HG03064 (cell line): ENCODE results near the gene CREB3L1.
"Not testable (repeated sequence)": the region's sequence is repeated elsewhere in the genome, so short reads cannot be mapped to it uniquely, and the experiment has no call there.

ENCODE experiments used
- ATAC-seq: cut with Tn5 transposase; IDR thresholded peaks from one replicate; pipeline ENCODE4 v1.9.1; 2021; ENCODE audit warnings: low read depth; ENCODE audit not compliant: unreplicated experiment

Gene CREB3L1

DNA sequence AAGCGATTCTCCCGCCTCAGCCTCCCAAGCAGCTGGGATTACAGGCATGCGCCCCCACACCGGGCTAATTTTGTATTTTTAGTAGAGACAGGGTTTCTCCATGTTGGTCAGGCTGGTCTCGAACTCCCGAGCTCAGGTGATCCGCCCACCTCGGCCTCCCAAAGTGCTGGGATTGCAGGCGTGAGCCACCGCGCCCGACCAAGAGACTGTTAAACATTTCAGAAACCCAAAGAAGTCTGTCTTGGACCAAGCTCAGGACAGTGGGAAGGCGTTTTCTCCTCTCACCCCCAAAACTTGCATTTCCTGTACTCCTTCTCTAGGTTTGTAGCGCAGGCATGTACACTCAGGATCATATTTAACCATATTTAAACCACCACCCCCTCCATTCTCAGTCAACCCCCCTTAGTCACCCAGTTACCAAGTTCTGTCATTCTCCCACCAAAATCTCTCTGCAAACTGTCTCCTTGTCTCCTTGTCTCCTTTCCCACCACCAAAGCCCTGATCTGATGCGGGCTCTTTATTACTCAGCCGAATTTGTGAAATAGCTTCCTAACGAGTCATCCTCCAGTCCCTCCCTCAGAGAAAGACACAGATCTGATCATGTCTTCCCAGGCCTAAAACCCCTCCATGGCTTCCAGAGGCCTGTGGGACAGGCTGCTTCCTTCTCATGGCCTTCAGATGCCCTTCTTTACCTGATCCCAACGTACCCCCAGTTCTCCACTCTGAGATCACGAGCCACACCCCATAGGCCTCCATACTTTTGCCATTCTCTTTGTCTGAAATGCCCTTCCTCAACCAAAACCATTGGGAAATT lies 29.0 kb upstream of the CREB3L1 start:
- ATAC-seq: no peak

GRCh38 chr11:46249103-46249937 lies 28.1 kb upstream of the CREB3L1 start:
- no peak for ATAC-seq

DNA sequence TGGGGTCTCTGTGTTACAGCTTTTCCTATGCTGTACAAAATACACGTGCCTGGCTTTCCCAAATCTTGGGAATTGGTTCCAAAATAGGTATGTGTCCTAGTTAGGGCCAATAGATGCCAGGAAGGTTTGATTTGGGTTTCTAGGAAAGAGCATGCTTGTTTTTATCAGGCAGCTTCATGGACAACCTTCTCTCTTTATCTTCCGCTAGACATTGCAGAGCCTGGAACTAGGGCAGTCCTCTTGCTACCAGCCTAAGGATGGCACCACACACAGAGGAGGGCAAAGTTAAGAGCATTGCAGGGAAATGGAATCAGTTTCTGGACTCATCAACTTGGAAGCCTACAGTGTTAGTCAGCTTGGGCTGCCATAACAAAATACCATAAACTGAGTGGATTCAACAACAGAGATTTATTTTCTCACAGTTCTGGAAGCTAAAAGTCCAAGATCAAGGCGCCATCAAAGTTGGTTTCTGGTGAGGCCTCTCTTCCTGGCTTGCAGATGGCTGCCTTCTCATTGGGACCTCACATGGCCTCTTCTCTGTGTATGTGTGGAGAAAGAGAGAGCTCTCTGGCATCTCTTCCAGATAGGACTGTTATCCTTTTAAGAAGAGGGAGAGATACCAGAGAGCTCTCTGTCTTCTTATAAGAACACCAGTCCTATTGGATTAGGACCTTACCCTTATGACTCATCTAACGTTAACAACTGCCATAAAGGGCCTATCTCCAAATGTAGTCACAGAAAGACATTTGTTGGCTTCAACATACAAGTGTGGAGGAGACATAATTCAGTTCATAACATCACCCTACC lies 27.3 kb upstream of the CREB3L1 start:
- no peak for ATAC-seq

GRCh38 chr11:46250745-46251052 lies 26.8 kb upstream of the CREB3L1 start:
- no peak for ATAC-seq

DNA sequence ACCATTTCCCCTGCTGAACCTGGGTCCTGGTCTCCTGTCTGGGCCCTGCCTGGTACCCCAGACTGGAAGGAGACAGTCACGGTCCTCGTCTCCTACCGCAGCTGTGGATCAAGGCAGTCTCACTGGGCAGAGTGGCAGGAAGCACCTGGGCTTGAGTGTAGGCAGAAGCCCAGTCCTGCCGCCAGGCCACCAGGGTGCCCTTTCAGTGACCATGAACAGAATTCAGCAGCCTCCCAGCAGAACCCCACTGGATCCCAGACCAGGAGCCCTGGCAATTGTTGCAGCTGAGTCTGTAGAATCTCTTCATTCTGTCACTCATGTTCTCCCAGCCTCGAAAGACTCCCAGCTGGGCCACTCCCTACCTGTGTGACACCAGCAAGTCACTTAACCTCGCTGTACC lies 25.5 kb upstream of the CREB3L1 start:
- no peak for ATAC-seq

DNA sequence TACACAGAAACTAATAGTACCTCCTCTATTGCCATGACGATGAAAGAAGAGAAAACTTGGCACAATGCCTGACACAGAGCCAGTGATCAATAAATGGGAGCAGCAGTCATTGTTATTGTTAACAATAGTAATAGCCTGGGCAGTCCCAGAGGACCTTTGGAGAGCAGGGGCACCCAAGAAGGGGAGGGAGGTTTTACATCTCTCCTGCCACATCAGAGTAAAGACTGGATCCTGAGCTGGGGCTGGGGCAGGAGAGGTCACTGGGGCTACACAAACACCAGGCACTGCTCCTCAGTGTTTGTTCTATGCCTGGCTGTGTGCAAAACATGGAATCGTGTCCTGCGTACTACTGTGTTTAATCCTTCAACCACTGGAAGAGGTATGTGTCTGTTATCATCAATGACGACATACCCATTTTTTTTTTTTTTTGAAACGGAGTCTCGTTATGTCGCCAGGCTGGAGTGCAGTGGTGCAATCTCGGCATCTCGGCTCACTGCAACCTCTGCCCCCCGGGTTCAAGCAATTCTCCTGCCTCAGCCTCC lies 25.0 kb upstream of the CREB3L1 start:
- ATAC-seq: no peak

DNA sequence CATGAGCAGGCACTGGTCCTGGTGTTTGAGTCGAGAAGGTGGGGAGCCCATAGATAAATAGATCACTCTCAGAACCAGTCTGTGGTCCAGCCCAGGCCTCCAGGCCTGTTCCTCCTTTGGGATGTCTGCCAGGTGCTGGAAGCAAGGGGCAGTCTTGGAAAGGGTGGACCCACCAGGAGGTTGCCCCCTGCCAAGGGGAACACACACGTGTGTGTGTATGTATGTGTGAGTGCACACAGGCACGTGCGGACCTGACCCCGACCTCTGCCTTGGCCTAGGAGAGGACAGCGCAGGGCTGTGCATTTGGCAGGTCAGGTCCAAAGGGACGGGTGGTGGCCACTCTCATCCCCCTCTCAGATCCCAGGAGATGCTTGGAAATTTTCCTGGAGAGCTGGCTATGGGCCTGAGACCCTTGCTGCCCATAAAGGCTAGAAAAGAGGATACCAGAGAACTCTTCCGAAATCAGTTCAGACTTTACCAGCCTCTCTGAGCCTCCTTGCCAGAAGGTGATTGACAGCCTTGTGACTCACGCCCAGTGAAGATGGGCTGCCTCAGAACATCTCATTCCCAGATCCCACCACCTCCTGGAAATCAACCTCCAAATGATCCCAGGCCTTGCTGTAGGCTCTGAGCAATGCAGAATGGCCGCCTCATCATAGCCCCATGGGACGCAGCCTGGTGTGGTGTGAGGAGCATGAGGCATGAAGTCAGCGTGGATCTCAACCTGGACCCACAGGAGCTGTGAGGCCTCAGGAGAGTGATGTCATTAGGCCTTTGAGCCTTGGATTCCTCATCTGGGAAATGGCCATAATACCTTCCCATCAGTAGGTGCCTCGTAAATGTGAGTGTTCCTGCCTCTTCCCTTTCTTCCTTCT lies 24.0 kb upstream of the CREB3L1 start:
- ATAC-seq: no peak

DNA sequence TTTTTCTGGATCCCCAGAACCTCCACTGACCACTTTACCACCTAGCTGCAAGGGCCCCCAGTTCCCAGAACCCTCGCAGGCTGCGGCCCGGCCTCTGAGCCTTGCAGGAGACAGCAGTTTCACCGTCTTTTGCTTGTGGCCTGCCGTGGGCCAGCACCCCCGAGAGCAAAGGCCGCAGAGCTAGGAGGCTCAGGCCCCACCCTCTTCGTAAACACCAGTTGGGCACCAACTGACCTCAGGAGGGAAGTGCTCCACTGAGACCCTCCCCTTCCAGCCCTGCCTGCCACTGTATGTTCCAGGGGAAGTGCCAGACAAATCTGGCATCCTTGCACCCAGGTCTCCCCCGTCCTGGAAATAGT lies 23.4 kb upstream of the CREB3L1 start:
- no peak for ATAC-seq

GRCh38 chr11:46256540-46257001 lies 20.9 kb upstream of the CREB3L1 start:
- ATAC-seq: no peak

DNA sequence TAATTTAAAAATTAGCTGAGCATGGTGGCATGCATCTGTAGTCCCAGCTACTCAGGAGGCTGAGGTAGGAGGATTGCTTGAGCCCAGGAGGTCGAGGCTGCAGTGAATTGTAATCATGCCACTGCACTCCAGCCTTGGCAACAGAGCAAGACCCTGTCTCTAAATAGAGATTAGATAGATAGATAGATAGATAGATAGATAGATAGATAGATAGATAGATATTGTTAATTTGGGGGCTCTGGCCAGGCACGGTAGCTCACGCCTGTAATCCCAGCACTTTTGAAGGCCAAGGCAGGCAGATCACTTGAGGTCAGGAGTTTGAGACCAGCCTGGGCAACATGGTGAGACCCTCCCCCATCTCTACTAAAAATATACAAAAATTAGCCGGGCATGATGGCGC lies 18.1 kb upstream of the CREB3L1 start:
- ATAC-seq: not testable (repeated sequence)

DNA sequence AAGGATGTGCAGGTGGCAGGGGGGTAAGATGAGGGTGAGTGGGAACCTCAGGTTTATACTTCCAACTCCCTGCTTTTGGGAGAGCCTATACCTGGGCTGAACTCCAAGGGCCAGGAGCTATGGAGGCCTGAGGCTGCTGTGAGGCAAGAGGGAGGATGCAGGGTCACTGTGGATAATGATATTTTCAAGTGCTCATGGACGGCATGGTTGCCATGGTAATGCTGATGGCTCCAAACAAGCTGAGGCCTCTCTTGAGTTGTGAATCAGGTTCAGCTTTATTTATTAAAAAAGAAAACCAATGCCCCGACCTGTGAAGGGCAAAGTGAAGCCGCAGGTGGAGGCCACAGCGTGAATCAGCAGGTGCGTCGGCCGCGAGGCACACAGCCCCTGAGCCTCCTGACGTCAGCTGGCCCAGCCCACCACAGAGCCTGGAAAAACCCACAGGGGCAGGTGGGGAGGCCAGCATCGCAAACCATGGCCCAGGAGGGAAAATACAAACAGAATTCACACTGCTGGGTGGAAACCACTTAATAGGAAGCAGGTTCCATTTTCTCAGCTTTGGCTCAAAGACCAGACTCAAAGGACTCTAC lies 17.4 kb upstream of the CREB3L1 start:
- ATAC-seq: no peak

DNA sequence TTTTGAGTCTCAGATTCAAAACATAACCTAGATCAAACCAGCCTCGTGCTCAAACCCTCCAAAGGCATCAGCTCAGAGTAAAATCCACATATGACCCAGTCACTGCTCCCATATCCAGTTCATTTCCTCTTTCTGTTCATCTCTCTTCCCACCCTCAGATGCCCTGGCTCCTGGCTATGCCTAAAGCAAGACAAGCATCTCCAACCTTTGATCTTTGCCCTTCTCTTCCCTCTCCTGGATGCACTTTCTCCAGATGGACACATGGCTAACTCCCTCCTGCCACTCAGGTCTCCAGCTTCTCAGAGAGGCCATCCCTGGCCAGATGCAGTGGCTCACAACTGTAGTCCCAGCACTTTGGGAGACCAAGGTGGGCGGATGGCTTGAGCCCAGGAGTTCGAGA lies 14.3 kb upstream of the CREB3L1 start:
- no peak for ATAC-seq

DNA sequence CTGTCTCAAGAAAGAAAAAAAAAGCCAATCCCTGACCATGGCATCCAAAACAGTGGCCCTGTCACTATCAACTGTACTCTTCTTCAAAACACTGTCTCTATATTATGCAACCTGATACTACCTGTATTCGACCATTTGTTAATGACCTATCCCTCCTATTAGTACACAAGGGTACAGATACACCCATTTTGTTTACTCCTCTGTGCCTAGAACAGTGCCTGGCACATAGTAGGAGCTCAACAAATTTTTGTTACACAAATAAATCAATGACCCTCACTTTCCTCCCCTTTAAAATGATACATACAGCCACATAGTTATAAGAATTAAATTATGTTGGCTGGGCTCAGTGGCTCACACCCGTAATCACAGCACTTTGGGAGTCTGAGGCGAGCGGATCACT lies 13.4 kb upstream of the CREB3L1 start:
- ATAC-seq: no peak

DNA sequence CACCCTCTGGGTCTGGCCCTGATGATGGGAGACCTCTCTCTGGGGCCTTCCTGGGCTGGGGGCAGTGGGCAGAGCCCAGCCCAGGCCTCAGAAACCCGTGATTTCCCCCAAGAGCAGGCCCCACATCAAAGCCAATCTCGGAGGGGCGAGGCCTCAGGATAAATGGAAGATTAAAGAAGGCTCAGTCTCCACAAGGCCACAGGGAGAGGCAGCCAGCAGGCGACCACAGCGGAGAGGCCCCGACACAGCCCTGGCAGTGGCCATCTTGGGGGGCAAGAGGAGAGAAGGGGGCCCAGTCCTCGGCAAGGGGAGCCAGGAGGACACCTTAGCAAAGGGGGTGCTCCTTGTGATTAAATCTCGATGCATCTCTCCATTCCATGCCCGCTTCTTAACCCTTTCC lies 12.5 kb upstream of the CREB3L1 start:
- no peak for ATAC-seq

GRCh38 chr11:46265764-46266163 lies 11.7 kb upstream of the CREB3L1 start:
- no peak for ATAC-seq

- no peak for ATAC-seq
These were observed 9.5 kb upstream of the CREB3L1 start for GRCh38 chr11:46267930-46268329.

GRCh38 chr11:46270684-46271083 lies 6.8 kb upstream of the CREB3L1 start:
- ATAC-seq: no peak

GRCh38 chr11:46271407-46271806 lies 6.1 kb upstream of the CREB3L1 start:
- no peak for ATAC-seq
